CD14-positive monocyte (primary cell): ENCODE results near the gene PRKCA. TPM values are rescaled to one million over a fixed set of nuclear protein-coding genes. Genes with fewer than 3 reads are reported as not detected.

ENCODE experiments used
- DNase-seq, 3 donors: peaks; one replicate each; pipeline ENCODE4 v3.0.0-alpha.2; 2011 to 2022
- H2AFZ ChIP-seq: 2 replicates; pipeline ENCODE4 v1.6.0; 2012; ENCODE audit warnings: mild to moderate bottlenecking, low read depth, low read length, inconsistent platforms; ENCODE audit not compliant: insufficient read depth, poor library complexity, severe bottlenecking
- H3K27ac ChIP-seq, 2 donors: 1 replicate in 1 of 2; 2 replicates in 1 of 2; pipeline ENCODE4 v1.5.1; 2012 to 2013; ENCODE audit warnings: low read length in 2 of 2, control low read depth in 1 of 2, inconsistent platforms in 1 of 2, low read depth in 1 of 2, mild to moderate bottlenecking in 1 of 2
- H3K27me3 ChIP-seq, 2 donors: one replicate each; pipeline versions ENCODE4 v1.6.0 to v1.6.1; 2011 to 2013; ENCODE audit warnings: low read length in 2 of 2; ENCODE audit not compliant: control insufficient read depth in 2 of 2, insufficient read depth in 2 of 2
- H3K36me3 ChIP-seq, 2 donors: replicated peaks in 1 of 2; 1 replicate in 1 of 2; 2 replicates in 1 of 2; pipeline versions ENCODE4 v1.5.1 to v1.6.1; 2012 to 2013; ENCODE audit warnings: low read length in 2 of 2, control low read depth in 1 of 2, inconsistent platforms in 1 of 2, mild to moderate bottlenecking in 1 of 2; ENCODE audit not compliant: insufficient read depth in 2 of 2, control insufficient read depth in 1 of 2
- H3K4me1 ChIP-seq, 2 donors: 1 replicate in 1 of 2; 2 replicates in 1 of 2; pipeline versions ENCODE4 v1.5.1 to v1.6.1; 2012 to 2013; ENCODE audit warnings: low read length in 2 of 2, control low read depth in 1 of 2, inconsistent platforms in 1 of 2, mild to moderate bottlenecking in 1 of 2, moderate library complexity in 1 of 2; ENCODE audit not compliant: insufficient read depth in 2 of 2, control insufficient read depth in 1 of 2
- H3K4me2 ChIP-seq: replicated peaks from 2 replicates; pipeline ENCODE3; 2012; ENCODE audit warnings: low read length, moderate library complexity, mild to moderate bottlenecking; ENCODE audit not compliant: poor library complexity, severe bottlenecking; ENCODE audit errors: extremely low read depth
- H3K4me3 ChIP-seq, 3 experiments: fragments of 200-600 bp in 1 of 3; sonication (generic) in 1 of 3; replicated peaks in 1 of 3; 1 replicate in 2 of 3; 2 replicates in 1 of 3; pipeline ENCODE4 v1.5.1; 2011 to 2013; ENCODE audit warnings: low read length in 3 of 3, mild to moderate bottlenecking in 3 of 3, control low read depth in 2 of 3, low read depth in 2 of 3, inconsistent platforms in 1 of 3, moderate library complexity in 1 of 3
- H3K79me2 ChIP-seq: 2 replicates; pipeline ENCODE4 v1.6.0; 2012; ENCODE audit warnings: mild to moderate bottlenecking, control low read depth, inconsistent platforms, low read length, moderate library complexity; ENCODE audit not compliant: insufficient read depth
- H3K9ac ChIP-seq: 2 replicates; pipeline ENCODE4 v1.6.0; 2017; ENCODE audit warnings: low read length, mild to moderate bottlenecking; ENCODE audit not compliant: insufficient read depth, poor library complexity, severe bottlenecking
- H3K9me3 ChIP-seq, 2 donors: replicated peaks in 1 of 2; 1 replicate in 1 of 2; 2 replicates in 1 of 2; pipeline versions ENCODE4 v1.5.1 to v1.6.1; 2012 to 2013; ENCODE audit warnings: low read length in 2 of 2, control low read depth in 1 of 2; ENCODE audit not compliant: control insufficient read depth in 1 of 2, insufficient read depth in 1 of 2
- H4K20me1 ChIP-seq: 2 replicates; pipeline ENCODE4 v1.6.0; 2012; ENCODE audit warnings: mild to moderate bottlenecking, low read length, control low read depth, moderate library complexity; ENCODE audit not compliant: insufficient read depth
- H3K27ac Mint-ChIP-seq, 7 donors: one replicate each; pipeline ENCODE4 v1.8.0; 2020; ENCODE audit warnings: mild to moderate bottlenecking in 7 of 7, mixed read lengths in 7 of 7, moderate library complexity in 6 of 7, inconsistent platforms in 2 of 7
- H3K27me3 Mint-ChIP-seq, 3 donors: one replicate each; pipeline ENCODE4 v1.8.0; 2021 to 2022; ENCODE audit warnings: low read depth in 3 of 3, mild to moderate bottlenecking in 3 of 3, mixed read lengths in 3 of 3, moderate library complexity in 3 of 3, inconsistent platforms in 1 of 3
- H3K36me3 Mint-ChIP-seq, 2 donors: one replicate each; pipeline ENCODE4 v1.8.0; 2020; ENCODE audit warnings: mixed read lengths in 2 of 2, inconsistent platforms in 1 of 2, mild to moderate bottlenecking in 1 of 2
- H3K4me1 Mint-ChIP-seq: one replicate; pipeline ENCODE4 v1.8.0; 2020; ENCODE audit warnings: mild to moderate bottlenecking, mixed read lengths
- H3K4me3 Mint-ChIP-seq, 2 donors: one replicate each; pipeline ENCODE4 v1.8.0; 2020; ENCODE audit warnings: mild to moderate bottlenecking in 2 of 2, mixed read lengths in 2 of 2, moderate library complexity in 1 of 2
- H3K9me3 Mint-ChIP-seq, 7 donors: one replicate each; pipeline ENCODE4 v1.8.0; 2020 to 2022; ENCODE audit warnings: mixed read lengths in 7 of 7, mild to moderate bottlenecking in 6 of 7, moderate library complexity in 6 of 7, inconsistent platforms in 2 of 7
- CTCF ChIP-seq: fragments of 200-600 bp; IDR thresholded peaks from one replicate; pipeline ENCODE4 v1.8.0; 2022; ENCODE audit warnings: antibody characterized with exemption, mild to moderate bottlenecking
- WGBS: methylation state at CpG from one replicate; pipeline ENCODE4 v1.1.5; 2013; ENCODE audit warnings: missing lambda C conversion rate; ENCODE audit not compliant: insufficient coverage; 5-methylcytosine and 5-hydroxymethylcytosine counted together
- intact Hi-C, 2 donors: fragments of 100-400 bp; cut with micrococcal nuclease; formaldehyde crosslinking; loops; one replicate each; pipeline versions ENCODE4 v1.15.0 to v1.15.1; 2023
- polyA plus RNA-seq, 3 donors: library from polyadenylated mRNA; depleted of rRNA in 1 of 3; unstranded in 2 of 3; stranded (reverse) in 1 of 3; fragments of 300-500 nt in 2 of 3; fragments of >200 nt in 1 of 3; fragmentation: Illumina TruSeq in 2 of 3; gene quantifications; 1 replicate in 2 of 3; 2 replicates in 1 of 3; pipeline ENCODE4 v1.2.3, GENCODE V29; 2012 to 2021

The PRKCA gene
- polyA plus RNA-seq, 3 donors = 0.22 to 7.1 (median 0.30) TPM

DNA sequence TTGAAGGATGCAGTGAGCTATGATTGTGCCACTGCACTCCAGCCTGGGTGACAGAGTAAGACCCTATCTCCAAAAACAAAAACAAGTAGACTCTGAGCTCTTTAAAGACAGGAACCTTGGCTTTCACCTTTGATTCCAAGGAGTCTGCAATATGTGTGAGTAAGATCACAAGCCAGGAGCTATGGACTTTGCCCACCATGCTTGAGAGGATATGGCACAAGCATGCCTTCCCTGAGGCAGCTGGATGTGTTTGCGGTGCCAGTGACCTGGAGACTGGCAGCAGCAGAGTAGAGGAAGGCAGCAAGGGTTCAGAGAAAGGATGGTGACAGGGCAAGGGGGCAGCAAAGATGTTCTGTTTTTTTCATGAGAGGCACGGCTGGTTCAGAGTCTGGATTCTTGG is 14.5 kb upstream of the PRKCA start:
- H3K27me3 Mint-ChIP-seq = peaks cover 14 to 30% (median 21%) of the 10 kb centered on the region in 3 donors
- Histone ChIP-seq H3K9me3 (no peaks in the 10 kb centered on the region), H3K79me2 (no peaks in the 10 kb centered on the region), H3K4me1 (no peaks in the 10 kb centered on the region), H3K4me2 (no peak overlapping the region), H3K27ac (no peak overlapping the region), H4K20me1 (no peaks in the 10 kb centered on the region), H3K27me3 (peaks cover 0 to 2% of the 10 kb centered on the region in 2 donors), H3K4me3 (no peak overlapping the region), H2AFZ (no peak overlapping the region), H3K36me3 (no peaks in the 10 kb centered on the region), H3K9ac (no peak overlapping the region)
- DNase-seq = no peak
- no peak overlapping the region for H3K4me3 Mint-ChIP-seq
- no peaks in the 10 kb centered on the region for H3K36me3 Mint-ChIP-seq
- intact Hi-C loops = no loop called here
- WGBS = 92% methylated on average over 2 of the region's 2 CpGs
- peaks cover 6% of the 10 kb centered on the region for H3K4me1 Mint-ChIP-seq
- H3K27ac Mint-ChIP-seq = no peak overlapping the region
- H3K9me3 Mint-ChIP-seq = peaks cover 0 to 2% (median 0%) of the 10 kb centered on the region in 7 donors
- TF ChIP-seq CTCF = no peak

GRCh38 chr17:66290101-66290722 is 12.2 kb upstream of the PRKCA start:
- no peak for DNase-seq
- intact Hi-C loops = no loop called here
- Histone ChIP-seq H3K4me3 (no peak overlapping the region), H3K9me3 (no peaks in the 10 kb centered on the region), H3K79me2 (no peaks in the 10 kb centered on the region), H3K27me3 (peaks cover 0 to 2% of the 10 kb centered on the region in 2 donors), H3K27ac (no peak overlapping the region), H3K9ac (no peak overlapping the region), H3K36me3 (no peaks in the 10 kb centered on the region), H3K4me2 (no peak overlapping the region), H2AFZ (no peak overlapping the region), H3K4me1 (no peaks in the 10 kb centered on the region), H4K20me1 (no peaks in the 10 kb centered on the region)
- no peak for TF ChIP-seq CTCF
- no peaks in the 10 kb centered on the region for H3K36me3 Mint-ChIP-seq
- peaks cover 11 to 25% (median 19%) of the 10 kb centered on the region in 3 donors for H3K27me3 Mint-ChIP-seq
- peaks cover 6% of the 10 kb centered on the region for H3K4me1 Mint-ChIP-seq
- WGBS = 60% methylated on average over 1 of the region's 4 CpGs
- peaks cover 0 to 2% (median 0%) of the 10 kb centered on the region in 7 donors for H3K9me3 Mint-ChIP-seq
- no peak overlapping the region for H3K27ac Mint-ChIP-seq
- no peak overlapping the region for H3K4me3 Mint-ChIP-seq
